ENCODE results near the gene IL1RAPL2.

DNA sequence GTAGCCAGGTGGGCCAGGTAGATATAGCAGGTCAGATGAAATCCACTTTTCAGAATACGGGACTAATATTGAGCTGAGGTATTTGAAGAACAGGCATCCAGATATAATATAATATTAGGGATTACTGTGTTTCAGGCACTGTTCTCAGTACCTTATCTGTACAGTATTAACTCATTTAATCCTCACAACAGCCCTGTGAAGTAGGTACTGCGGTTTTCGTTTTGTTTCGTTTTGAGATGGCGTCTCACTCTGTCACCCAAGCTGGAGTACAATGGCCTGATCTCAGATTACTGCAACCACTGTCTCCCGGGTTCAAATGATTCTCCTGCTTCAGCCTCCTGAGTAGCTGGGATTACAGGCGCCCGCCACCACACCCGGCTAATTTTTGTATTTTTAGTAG lies 129.6 kb downstream of the IL1RAPL2 start:
- no peak for TF ChIP-seq TAF1 (IDR thresholded peaks at IDR 0.05; ENCODE audit: low read depth)
- TF ChIP-seq, protein P1, sequence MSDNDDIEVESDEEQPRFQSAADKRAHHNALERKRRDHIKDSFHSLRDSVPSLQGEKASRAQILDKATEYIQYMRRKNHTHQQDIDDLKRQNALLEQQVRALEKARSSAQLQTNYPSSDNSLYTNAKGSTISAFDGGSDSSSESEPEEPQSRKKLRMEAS (IDR thresholded peaks at IDR 0.05), result no peak
- no peak for TF ChIP-seq YY1 (IDR thresholded peaks at IDR 0.05; ENCODE audit: low read depth)
- TF ChIP-seq, protein P2, sequence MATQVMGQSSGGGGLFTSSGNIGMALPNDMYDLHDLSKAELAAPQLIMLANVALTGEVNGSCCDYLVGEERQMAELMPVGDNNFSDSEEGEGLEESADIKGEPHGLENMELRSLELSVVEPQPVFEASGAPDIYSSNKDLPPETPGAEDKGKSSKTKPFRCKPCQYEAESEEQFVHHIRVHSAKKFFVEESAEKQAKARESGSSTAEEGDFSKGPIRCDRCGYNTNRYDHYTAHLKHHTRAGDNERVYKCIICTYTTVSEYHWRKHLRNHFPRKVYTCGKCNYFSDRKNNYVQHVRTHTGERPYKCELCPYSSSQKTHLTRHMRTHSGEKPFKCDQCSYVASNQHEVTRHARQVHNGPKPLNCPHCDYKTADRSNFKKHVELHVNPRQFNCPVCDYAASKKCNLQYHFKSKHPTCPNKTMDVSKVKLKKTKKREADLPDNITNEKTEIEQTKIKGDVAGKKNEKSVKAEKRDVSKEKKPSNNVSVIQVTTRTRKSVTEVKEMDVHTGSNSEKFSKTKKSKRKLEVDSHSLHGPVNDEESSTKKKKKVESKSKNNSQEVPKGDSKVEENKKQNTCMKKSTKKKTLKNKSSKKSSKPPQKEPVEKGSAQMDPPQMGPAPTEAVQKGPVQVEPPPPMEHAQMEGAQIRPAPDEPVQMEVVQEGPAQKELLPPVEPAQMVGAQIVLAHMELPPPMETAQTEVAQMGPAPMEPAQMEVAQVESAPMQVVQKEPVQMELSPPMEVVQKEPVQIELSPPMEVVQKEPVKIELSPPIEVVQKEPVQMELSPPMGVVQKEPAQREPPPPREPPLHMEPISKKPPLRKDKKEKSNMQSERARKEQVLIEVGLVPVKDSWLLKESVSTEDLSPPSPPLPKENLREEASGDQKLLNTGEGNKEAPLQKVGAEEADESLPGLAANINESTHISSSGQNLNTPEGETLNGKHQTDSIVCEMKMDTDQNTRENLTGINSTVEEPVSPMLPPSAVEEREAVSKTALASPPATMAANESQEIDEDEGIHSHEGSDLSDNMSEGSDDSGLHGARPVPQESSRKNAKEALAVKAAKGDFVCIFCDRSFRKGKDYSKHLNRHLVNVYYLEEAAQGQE (IDR thresholded peaks at IDR 0.05; ENCODE audit: low read depth), result no peak
- TF ChIP-seq FOXM1 (IDR thresholded peaks at IDR 0.05; ENCODE audit: borderline replicate concordance, low read depth), result no peak
- TF ChIP-seq, protein P3, sequence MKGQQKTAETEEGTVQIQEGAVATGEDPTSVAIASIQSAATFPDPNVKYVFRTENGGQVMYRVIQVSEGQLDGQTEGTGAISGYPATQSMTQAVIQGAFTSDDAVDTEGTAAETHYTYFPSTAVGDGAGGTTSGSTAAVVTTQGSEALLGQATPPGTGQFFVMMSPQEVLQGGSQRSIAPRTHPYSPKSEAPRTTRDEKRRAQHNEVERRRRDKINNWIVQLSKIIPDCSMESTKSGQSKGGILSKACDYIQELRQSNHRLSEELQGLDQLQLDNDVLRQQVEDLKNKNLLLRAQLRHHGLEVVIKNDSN (IDR thresholded peaks at IDR 0.05), result no peak
- TF ChIP-seq EP300 (IDR thresholded peaks at IDR 0.05; ENCODE audit: borderline replicate concordance), result no peak
- no peak for TF ChIP-seq CEBPB (IDR thresholded peaks at IDR 0.05)
- no peak for TF ChIP-seq CREB1 (IDR thresholded peaks at IDR 0.05; ENCODE audit: low read depth)
- no peak for TF ChIP-seq EGR1 (IDR thresholded peaks at IDR 0.05)
- no peak for TF ChIP-seq TCF12 (IDR thresholded peaks at IDR 0.05; ENCODE audit: low read depth)
